ENCODE results near the gene ATP5F1D.

ATP5F1D gene

GRCh38 chr19:1287354-1288225 is 46.0 kb downstream of the ATP5F1D start:
- no peak overlapping the region for H3K4me3 ChIP-seq (ENCODE audit: low read length)
- H3K9ac ChIP-seq (ENCODE audit: low read depth, low read length), result no peak overlapping the region
- peaks cover 26% of the 10 kb centered on the region for H3K27me3 ChIP-seq (ENCODE audit: insufficient read depth, low read length)
- H3K4me1 ChIP-seq (ENCODE audit: insufficient read depth, low read length), result no peaks in the 10 kb centered on the region
- H3K36me3 ChIP-seq (ENCODE audit: insufficient read depth, low read depth, low read length), result no peaks in the 10 kb centered on the region
- H3K27ac ChIP-seq (ENCODE audit: low read length), result no peak overlapping the region
- no peaks in the 10 kb centered on the region for H3K9me3 ChIP-seq (ENCODE audit: insufficient read depth, low read depth, low read length)

DNA sequence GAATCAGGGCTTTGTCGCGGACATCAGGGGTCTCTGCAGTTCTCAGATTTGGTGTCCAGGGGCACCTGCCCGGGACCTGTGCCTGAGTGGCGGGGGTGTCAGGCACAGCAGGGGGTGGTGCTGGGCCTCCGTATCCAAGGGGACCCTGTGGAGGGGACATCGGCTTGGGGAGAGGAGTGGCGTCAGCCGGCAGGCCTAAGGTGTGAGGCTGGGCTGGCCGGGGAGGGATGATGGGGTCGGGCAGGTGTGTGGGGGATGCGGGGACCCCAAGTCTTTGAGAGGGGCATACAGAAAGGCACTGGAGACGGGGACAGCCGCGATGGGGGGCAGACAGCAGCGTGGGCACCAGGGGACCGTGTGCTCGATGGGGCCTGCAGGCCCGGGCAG is 46.7 kb downstream of the ATP5F1D start:
- H3K9me3 ChIP-seq (ENCODE audit: insufficient read depth, low read depth, low read length), result no peaks in the 10 kb centered on the region
- H3K4me3 ChIP-seq (ENCODE audit: low read length), result no peak overlapping the region
- H3K27ac ChIP-seq (ENCODE audit: low read length), result no peak overlapping the region
- no peaks in the 10 kb centered on the region for H3K4me1 ChIP-seq (ENCODE audit: insufficient read depth, low read length)
- no peak overlapping the region for H3K9ac ChIP-seq (ENCODE audit: low read depth, low read length)
- peaks cover 26% of the 10 kb centered on the region for H3K27me3 ChIP-seq (ENCODE audit: insufficient read depth, low read length)
- H3K36me3 ChIP-seq (ENCODE audit: insufficient read depth, low read depth, low read length), result no peaks in the 10 kb centered on the region

DNA sequence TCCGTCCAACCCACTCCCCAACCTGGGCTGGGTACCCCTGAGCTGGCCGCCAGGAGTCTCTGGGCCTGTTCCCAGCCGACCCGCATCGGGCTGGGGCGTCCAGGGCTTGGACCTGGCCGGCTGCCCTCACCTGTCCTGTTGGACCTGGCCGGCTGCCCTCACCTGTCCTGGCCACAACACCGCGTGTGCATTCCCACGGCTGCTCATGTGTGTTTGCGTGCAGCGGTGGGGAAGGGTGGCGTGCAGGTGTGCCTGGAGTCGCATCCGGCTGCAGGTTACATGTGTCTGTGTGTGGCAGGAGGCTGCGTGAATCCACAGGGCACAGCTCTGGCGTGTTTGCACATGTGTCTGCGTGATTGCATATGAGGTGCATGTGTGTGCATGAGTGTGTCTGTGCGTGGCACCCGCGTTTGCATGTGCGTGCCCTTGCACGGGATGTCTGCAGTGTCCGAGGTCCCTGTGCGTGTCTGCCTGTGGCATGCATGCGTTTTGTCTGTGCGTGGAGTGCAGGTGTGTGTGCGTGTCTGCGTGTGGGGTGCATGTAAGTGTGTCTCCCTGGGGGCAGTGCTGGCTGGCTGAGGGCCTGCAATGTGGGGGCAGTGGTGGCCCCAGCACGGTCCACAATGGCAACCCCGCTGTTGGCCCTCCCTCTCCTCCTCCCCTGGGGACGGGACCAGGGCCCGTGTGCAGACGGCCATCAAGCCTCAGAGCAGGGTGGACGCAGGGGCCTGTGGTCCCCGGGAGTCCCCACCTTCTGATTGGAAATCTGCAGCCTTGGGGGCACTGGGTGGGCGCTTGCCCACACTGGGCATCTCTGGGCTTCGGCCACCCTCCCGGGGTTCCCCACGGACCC is 47.5 kb downstream of the ATP5F1D start:
- no peak overlapping the region for H3K9ac ChIP-seq (ENCODE audit: low read depth, low read length)
- H3K9me3 ChIP-seq (ENCODE audit: insufficient read depth, low read depth, low read length), result no peaks in the 10 kb centered on the region
- H3K36me3 ChIP-seq (ENCODE audit: insufficient read depth, low read depth, low read length), result no peaks in the 10 kb centered on the region
- H3K4me3 ChIP-seq (ENCODE audit: low read length), result no peak overlapping the region
- no peak overlapping the region for H3K27ac ChIP-seq (ENCODE audit: low read length)
- peaks cover 21% of the 10 kb centered on the region for H3K27me3 ChIP-seq (ENCODE audit: insufficient read depth, low read length)
- no peaks in the 10 kb centered on the region for H3K4me1 ChIP-seq (ENCODE audit: insufficient read depth, low read length)

DNA sequence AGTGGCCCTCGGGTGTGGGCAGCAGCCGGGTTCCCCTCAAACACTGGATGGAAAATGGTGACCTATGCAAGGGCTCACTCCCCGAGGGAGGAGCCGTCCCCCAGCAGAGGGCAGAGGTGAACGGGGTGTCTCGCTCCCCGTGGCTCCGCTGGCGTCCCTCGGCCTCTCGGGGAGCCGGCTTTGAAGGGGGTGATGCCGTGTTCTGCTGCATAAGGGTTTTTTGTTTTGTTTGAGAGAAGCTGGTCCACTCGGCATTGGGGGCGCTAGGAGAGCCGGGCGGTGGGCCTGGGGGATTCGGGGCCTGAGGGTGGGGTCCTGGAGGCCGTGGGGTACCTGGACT is 48.1 kb downstream of the ATP5F1D start:
- H3K36me3 ChIP-seq (ENCODE audit: insufficient read depth, low read depth, low read length), result no peaks in the 10 kb centered on the region
- peaks cover 20% of the 10 kb centered on the region for H3K27me3 ChIP-seq (ENCODE audit: insufficient read depth, low read length)
- no peak overlapping the region for H3K9ac ChIP-seq (ENCODE audit: low read depth, low read length)
- H3K4me1 ChIP-seq (ENCODE audit: insufficient read depth, low read length), result no peaks in the 10 kb centered on the region
- no peaks in the 10 kb centered on the region for H3K9me3 ChIP-seq (ENCODE audit: insufficient read depth, low read depth, low read length)
- no peak overlapping the region for H3K4me3 ChIP-seq (ENCODE audit: low read length)
- H3K27ac ChIP-seq (ENCODE audit: low read length), result no peak overlapping the region

DNA sequence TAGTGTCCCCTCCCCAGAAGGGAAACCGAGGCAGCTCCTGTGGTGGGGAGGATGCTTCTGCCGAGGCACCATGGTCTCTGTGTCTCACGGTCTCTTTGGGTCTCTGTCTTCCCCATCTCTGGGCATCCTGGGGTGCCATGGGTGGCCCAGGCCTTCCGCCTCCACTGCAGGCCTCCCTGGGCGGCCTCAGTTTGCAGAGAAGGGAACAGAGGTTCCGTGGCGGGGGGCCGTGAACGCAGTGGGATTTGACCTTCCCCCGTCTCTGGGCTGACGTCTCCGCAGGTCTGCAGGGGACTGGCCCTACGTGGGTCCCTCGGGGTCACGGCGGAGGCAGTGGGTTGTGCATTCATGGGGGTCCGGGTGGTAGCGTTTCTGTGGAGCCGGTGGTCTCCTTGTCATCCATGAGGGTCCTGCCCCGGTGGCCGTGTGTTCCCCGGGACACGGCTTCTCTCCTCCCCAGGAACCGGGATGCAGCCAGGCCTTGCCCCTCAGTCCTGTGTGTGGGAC is 48.7 kb downstream of the ATP5F1D start:
- Histone ChIP-seq H3K9me3 (ENCODE audit: insufficient read depth, low read depth, low read length) (no peaks in the 10 kb centered on the region), H3K36me3 (ENCODE audit: insufficient read depth, low read depth, low read length) (no peaks in the 10 kb centered on the region), H3K9ac (ENCODE audit: low read depth, low read length) (no peak overlapping the region), H3K4me1 (ENCODE audit: insufficient read depth, low read length) (no peaks in the 10 kb centered on the region), H3K27me3 (ENCODE audit: insufficient read depth, low read length) (peaks cover 20% of the 10 kb centered on the region), H3K27ac (ENCODE audit: low read length) (no peak overlapping the region), H3K4me3 (ENCODE audit: low read length) (no peak overlapping the region)

- Histone ChIP-seq H3K4me1 (ENCODE audit: insufficient read depth, low read length) (no peaks in the 10 kb centered on the region), H3K9me3 (ENCODE audit: insufficient read depth, low read depth, low read length) (no peaks in the 10 kb centered on the region), H3K27me3 (ENCODE audit: insufficient read depth, low read length) (peaks cover 18% of the 10 kb centered on the region), H3K36me3 (ENCODE audit: insufficient read depth, low read depth, low read length) (no peaks in the 10 kb centered on the region), H3K9ac (ENCODE audit: low read depth, low read length) (no peak overlapping the region), H3K4me3 (ENCODE audit: low read length) (no peak overlapping the region), H3K27ac (ENCODE audit: low read length) (no peak overlapping the region)
Observed at GRCh38 chr19:1290703-1291651, 49.4 kb downstream of the ATP5F1D start.

GRCh38 chr19:1291761-1292418 is 50.3 kb downstream of the ATP5F1D start:
- no peaks in the 10 kb centered on the region for H3K36me3 ChIP-seq (ENCODE audit: insufficient read depth, low read depth, low read length)
- no peak overlapping the region for H3K4me3 ChIP-seq (ENCODE audit: low read length)
- no peak overlapping the region for H3K27ac ChIP-seq (ENCODE audit: low read length)

DNA sequence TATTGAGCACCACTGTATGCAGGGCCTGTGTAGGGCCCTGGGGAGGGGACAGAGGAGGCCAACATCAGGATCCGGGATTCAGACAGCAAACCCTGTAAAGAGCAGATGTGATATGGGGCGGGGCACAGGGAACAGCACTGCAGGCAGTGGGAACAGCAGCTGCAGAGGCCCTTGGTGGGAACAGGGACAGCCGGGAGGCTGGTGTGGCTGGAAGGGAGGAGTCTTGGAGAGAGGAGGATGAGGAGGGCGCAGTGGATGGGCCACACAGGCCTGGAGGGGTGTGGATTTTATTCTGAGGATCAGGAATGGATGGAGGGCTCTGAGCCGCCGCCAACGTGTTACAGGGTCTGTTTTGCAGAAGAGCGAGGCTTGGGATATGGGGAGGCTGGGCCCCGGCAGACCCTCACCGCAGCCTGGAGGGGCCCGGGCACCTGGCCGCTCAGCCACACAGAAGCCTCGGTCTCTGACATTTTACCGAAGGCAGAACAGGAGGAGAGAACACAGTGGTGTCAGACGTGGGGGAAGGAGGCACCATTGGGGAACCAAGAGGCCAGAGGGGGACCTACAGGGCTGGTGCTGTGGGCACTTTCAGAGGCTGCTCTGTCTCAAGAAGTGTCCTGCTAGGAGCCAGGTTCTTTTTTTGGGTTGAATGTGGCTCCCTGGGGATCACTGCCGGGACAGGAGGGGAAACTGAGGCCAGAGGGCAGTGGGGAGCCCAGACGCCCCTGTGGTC is 51.0 kb downstream of the ATP5F1D start:
- Histone ChIP-seq H3K4me1 (ENCODE audit: insufficient read depth, low read length) (no peaks in the 10 kb centered on the region), H3K9ac (ENCODE audit: low read depth, low read length) (no peak overlapping the region), H3K9me3 (ENCODE audit: insufficient read depth, low read depth, low read length) (no peaks in the 10 kb centered on the region), H3K36me3 (ENCODE audit: insufficient read depth, low read depth, low read length) (no peaks in the 10 kb centered on the region), H3K27me3 (ENCODE audit: insufficient read depth, low read length) (peaks cover 12% of the 10 kb centered on the region), H3K27ac (ENCODE audit: low read length) (no peak overlapping the region), H3K4me3 (ENCODE audit: low read length) (no peak overlapping the region)

More at GRCh38 chr19:1291761-1292418, 50.3 kb downstream of the ATP5F1D start:
- no peaks in the 10 kb centered on the region for H3K4me1 ChIP-seq (ENCODE audit: insufficient read depth, low read length)
- H3K9me3 ChIP-seq (ENCODE audit: insufficient read depth, low read depth, low read length), result no peaks in the 10 kb centered on the region
- H3K27me3 ChIP-seq (ENCODE audit: insufficient read depth, low read length), result peaks cover 12% of the 10 kb centered on the region
- H3K9ac ChIP-seq (ENCODE audit: low read depth, low read length), result no peak overlapping the region

- Histone ChIP-seq H3K4me1 (ENCODE audit: insufficient read depth, low read length) (no peaks in the 10 kb centered on the region), H3K36me3 (ENCODE audit: insufficient read depth, low read depth, low read length) (no peaks in the 10 kb centered on the region), H3K27me3 (ENCODE audit: insufficient read depth, low read length) (peaks cover 12% of the 10 kb centered on the region), H3K9ac (ENCODE audit: low read depth, low read length) (no peak overlapping the region), H3K9me3 (ENCODE audit: insufficient read depth, low read depth, low read length) (no peaks in the 10 kb centered on the region), H3K4me3 (ENCODE audit: low read length) (no peak overlapping the region), H3K27ac (ENCODE audit: low read length) (no peak overlapping the region)
Observed at GRCh38 chr19:1293782-1294604, 52.4 kb downstream of the ATP5F1D start.
